ENCODE measurements around the gene IQGAP1. TPM values are rescaled to one million over a fixed set of nuclear protein-coding genes. Genes with fewer than 3 reads are reported as not detected.
A peak's percentile ranks its signal among the peaks of the same experiment; 100 is the strongest.
"Not testable (repeated sequence)": the region's sequence is repeated elsewhere in the genome, so short reads cannot be mapped to it uniquely, and the experiment has no call there.

IQGAP1 gene
- total and polyA plus RNA-seq, 2 experiments from 2014 or later = 65.8 to 125 TPM

DNA sequence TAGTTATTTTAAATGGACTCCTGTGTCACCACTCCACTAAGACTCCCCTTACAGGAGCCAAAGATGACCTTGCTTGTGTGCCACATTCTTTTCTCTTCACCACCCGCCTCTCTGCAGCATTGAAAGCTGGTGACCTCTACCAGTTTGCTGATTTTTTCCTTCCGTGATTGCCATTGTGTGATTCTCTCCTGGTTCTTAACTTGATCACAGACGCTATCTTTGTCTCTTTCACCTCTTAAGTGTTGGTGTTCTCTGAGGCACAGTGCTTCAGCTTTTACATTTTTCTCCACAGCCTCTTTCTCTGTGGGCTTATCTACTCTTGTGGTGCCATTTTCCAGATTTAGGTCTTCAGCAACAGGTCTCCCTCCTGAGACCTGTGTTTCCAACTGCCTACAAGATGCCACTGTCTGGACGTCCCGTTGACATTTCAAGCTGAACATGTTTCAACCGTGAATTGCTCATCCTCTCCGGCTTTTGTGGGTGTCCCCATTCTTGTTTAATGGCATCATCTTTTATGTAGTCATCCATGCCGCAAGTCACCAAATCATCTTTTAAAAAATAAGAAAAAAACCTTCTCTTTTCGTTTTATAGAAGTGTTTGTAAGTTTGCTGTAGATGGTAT, 26.5 kb downstream of the IQGAP1 start:
- no peak overlapping the region for H3K4me3 ChIP-seq
- no peaks in the 10 kb centered on the region for H3K9me3 ChIP-seq (ENCODE audit: low read depth)
- no peak for TF ChIP-seq EZH2phosphoT487 (IDR thresholded peaks at IDR 0.05; ENCODE audit: low read depth, severe bottlenecking, unreplicated experiment)
- TF ChIP-seq EZH2 (IDR thresholded peaks at IDR 0.05; ENCODE audit: borderline replicate concordance) = no peak
- no peak for TF ChIP-seq CTCF (IDR thresholded peaks at IDR 0.05; ENCODE audit: poor library complexity)
- 73% methylated on average over 9 of the region's 9 CpGs for WGBS (ENCODE audit: low lambda C conversion rate, missing lambda C conversion rate)
- H3K36me3 ChIP-seq (replicated peaks; ENCODE audit: insufficient read depth, low read depth) = no peaks in the 10 kb centered on the region
- peaks cover 75% of the 10 kb centered on the region for H3K79me2 ChIP-seq
- H3K27ac ChIP-seq = peak overlapping the region; percentile 88
- H3K9me2 ChIP-seq (replicated peaks; ENCODE audit: insufficient read depth) = no peaks in the 10 kb centered on the region
- no peaks in the 10 kb centered on the region for H3K27me3 ChIP-seq
- DNase-seq (ENCODE audit: low spot score) = peak; percentile 37
- H2AFZ ChIP-seq = no peak overlapping the region
- no peaks in the 10 kb centered on the region for H4K20me1 ChIP-seq (ENCODE audit: insufficient read depth, poor library complexity, severe bottlenecking)
- H3K4me2 ChIP-seq = peak overlapping the region; percentile 65
- H3K4me1 ChIP-seq (ENCODE audit: insufficient read depth) = peaks cover 37% of the 10 kb centered on the region

- not testable (repeated sequence) for H3K36me3 ChIP-seq (replicated peaks; ENCODE audit: insufficient read depth, low read depth); H2AFZ ChIP-seq; H3K4me3 ChIP-seq; H3K4me2 ChIP-seq; H3K9me3 ChIP-seq (ENCODE audit: low read depth); H3K27ac ChIP-seq; H3K27me3 ChIP-seq; H3K9me2 ChIP-seq (replicated peaks; ENCODE audit: insufficient read depth); H4K20me1 ChIP-seq (ENCODE audit: insufficient read depth, poor library complexity, severe bottlenecking); DNase-seq (ENCODE audit: low spot score)
- peaks cover 48% of the 10 kb centered on the region for H3K4me1 ChIP-seq (ENCODE audit: insufficient read depth)
- H3K79me2 ChIP-seq = peaks cover 74% of the 10 kb centered on the region
- WGBS (ENCODE audit: low lambda C conversion rate, missing lambda C conversion rate) = 98% methylated on average over 5 of the region's 5 CpGs
Observed at GRCh38 chr15:90416052-90416451, 28.0 kb downstream of the IQGAP1 start.

DNA sequence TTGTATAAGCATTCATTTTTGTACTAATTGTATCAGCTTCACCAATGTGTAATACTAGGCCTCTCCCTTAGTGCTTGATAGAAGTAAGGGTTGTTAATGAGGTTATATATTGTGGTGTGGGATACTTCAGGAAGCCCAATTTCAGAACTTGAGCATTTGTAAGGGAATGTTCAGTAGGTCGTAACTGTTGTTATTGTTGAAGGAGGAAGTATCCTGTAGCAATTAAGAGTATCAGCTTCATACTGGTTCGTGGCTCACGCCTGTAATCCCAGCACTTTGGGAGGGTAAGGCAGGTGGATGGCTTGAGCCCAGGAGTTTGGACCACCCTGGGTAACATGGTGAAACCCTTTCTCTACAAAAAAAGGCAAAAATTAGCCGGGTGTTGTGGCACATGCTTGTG, 30.6 kb downstream of the IQGAP1 start:
- no peak for TF ChIP-seq EZH2phosphoT487 (IDR thresholded peaks at IDR 0.05; ENCODE audit: low read depth, severe bottlenecking, unreplicated experiment)
- TF ChIP-seq EZH2 (IDR thresholded peaks at IDR 0.05; ENCODE audit: borderline replicate concordance) = no peak
- no peak for TF ChIP-seq CTCF (IDR thresholded peaks at IDR 0.05; ENCODE audit: poor library complexity)
- no peak for DNase-seq (ENCODE audit: low spot score)
- no peak overlapping the region for H2AFZ ChIP-seq
- H3K4me2 ChIP-seq = no peak overlapping the region
- H3K27ac ChIP-seq = no peak overlapping the region
- no peak overlapping the region for H3K4me3 ChIP-seq
- H3K9me3 ChIP-seq (ENCODE audit: low read depth) = no peaks in the 10 kb centered on the region
- H3K9me2 ChIP-seq (replicated peaks; ENCODE audit: insufficient read depth) = no peaks in the 10 kb centered on the region
- peaks cover 44% of the 10 kb centered on the region for H3K4me1 ChIP-seq (ENCODE audit: insufficient read depth)
- WGBS (ENCODE audit: low lambda C conversion rate, missing lambda C conversion rate) = 87% methylated on average over 4 of the region's 4 CpGs
- H4K20me1 ChIP-seq (ENCODE audit: insufficient read depth, poor library complexity, severe bottlenecking) = peaks cover 4% of the 10 kb centered on the region
- no peaks in the 10 kb centered on the region for H3K27me3 ChIP-seq
- no peaks in the 10 kb centered on the region for H3K36me3 ChIP-seq (replicated peaks; ENCODE audit: insufficient read depth, low read depth)
- H3K79me2 ChIP-seq = peaks cover 89% of the 10 kb centered on the region

GRCh38 chr15:90419206-90419605, 31.2 kb downstream of the IQGAP1 start:
- Histone ChIP-seq H4K20me1 (ENCODE audit: insufficient read depth, poor library complexity, severe bottlenecking) (peaks cover 4% of the 10 kb centered on the region), H3K79me2 (peaks cover 94% of the 10 kb centered on the region), H3K4me3 (no peak overlapping the region), H3K4me2 (no peak overlapping the region), H3K36me3 (replicated peaks; ENCODE audit: insufficient read depth, low read depth) (no peaks in the 10 kb centered on the region), H2AFZ (no peak overlapping the region), H3K9me3 (ENCODE audit: low read depth) (no peaks in the 10 kb centered on the region), H3K27me3 (no peaks in the 10 kb centered on the region), H3K4me1 (ENCODE audit: insufficient read depth) (peaks cover 44% of the 10 kb centered on the region), H3K9me2 (replicated peaks; ENCODE audit: insufficient read depth) (no peaks in the 10 kb centered on the region), H3K27ac (peak overlapping the region; percentile 79)
- no peak for DNase-seq (ENCODE audit: low spot score)
- TF ChIP-seq CTCF (IDR thresholded peaks at IDR 0.05; ENCODE audit: poor library complexity) (no peak), EZH2 (IDR thresholded peaks at IDR 0.05; ENCODE audit: borderline replicate concordance) (no peak), EZH2phosphoT487 (IDR thresholded peaks at IDR 0.05; ENCODE audit: low read depth, severe bottlenecking, unreplicated experiment) (no peak)

Measured in hepatocyte (in vitro differentiated cells).